Fibroblast of villous mesenchyme (primary cell): Measurements from ENCODE around the gene METAP1D. TPM values are rescaled to one million over a fixed set of nuclear protein-coding genes. Genes with fewer than 3 reads are reported as not detected.
"Not testable (repeated sequence)": the region's sequence is repeated elsewhere in the genome, so short reads cannot be mapped to it uniquely, and the experiment has no call there.

Experiments
- DNase-seq: peaks from one replicate; pipeline ENCODE4 v3.0.0-alpha.2; 2010; ENCODE audit warnings: low read depth
- H3K4me3 ChIP-seq: 2 replicates; pipeline ENCODE4 v1.5.1; 2011; ENCODE audit warnings: low read depth, mild to moderate bottlenecking, low read length
- CTCF ChIP-seq: IDR thresholded peaks from 2 replicates; pipeline ENCODE4 v1.5.1; 2012; ENCODE audit warnings: low read depth, mild to moderate bottlenecking, low read length; ENCODE audit not compliant: insufficient read depth
- total RNA-seq: library from RNA; depleted of rRNA; stranded (reverse); fragments of >200 nt; gene quantifications from 2 replicates; pipeline ENCODE4 v1.2.3, GENCODE V29; 2012

METAP1D gene
- total RNA-seq, 1 donor = 13.4 TPM

- peak; percentile 50 for DNase-seq
- no peak overlapping the region for H3K4me3 ChIP-seq
- no peak for TF ChIP-seq CTCF
Observed at GRCh38 chr2:172052000-172052983, 52.5 kb downstream of the METAP1D start.

GRCh38 chr2:172053486-172053885 is 53.7 kb downstream of the METAP1D start:
- H3K4me3 ChIP-seq = no peak overlapping the region
- no peak for DNase-seq
- no peak for TF ChIP-seq CTCF

GRCh38 chr2:172056293-172056692 is 56.5 kb downstream of the METAP1D start:
- H3K4me3 ChIP-seq = no peak overlapping the region
- no peak for DNase-seq
- TF ChIP-seq CTCF = no peak

- no peak overlapping the region for H3K4me3 ChIP-seq
- no peak for TF ChIP-seq CTCF
- DNase-seq = no peak
Observed at GRCh38 chr2:172058660-172059059, 58.9 kb downstream of the METAP1D start.

- not testable (repeated sequence) for DNase-seq, H3K4me3 ChIP-seq
Observed at GRCh38 chr2:172060118-172060517, 60.4 kb downstream of the METAP1D start.

GRCh38 chr2:172062402-172063004 is 62.8 kb downstream of the METAP1D start:
- no peak for TF ChIP-seq CTCF
- no peak overlapping the region for H3K4me3 ChIP-seq
- DNase-seq = no peak

- DNase-seq = no peak
- no peak for TF ChIP-seq CTCF
- no peak overlapping the region for H3K4me3 ChIP-seq
Observed at GRCh38 chr2:172063446-172063845, 63.7 kb downstream of the METAP1D start.
